Kidney (tissue), 14 donors: ENCODE data around the gene DDX23. TPM values are rescaled to one million over a fixed set of nuclear protein-coding genes. Genes with fewer than 3 reads are reported as not detected.

Experiments
- DNase-seq, 5 donors: peaks; one replicate each; pipeline ENCODE4 v3.0.0-alpha.2; 2013 to 2020
- FAIRE-seq: peaks from 2 replicates; lab custom pipeline; 2012; peaks lifted over from hg19 to GRCh38; lab: Jason Lieb, UNC
- H3K27ac ChIP-seq, 2 donors: one replicate each; pipeline ENCODE4 v1.7.0; 2013; ENCODE audit warnings: low read depth in 2 of 2, low read length in 2 of 2, inconsistent platforms in 1 of 2
- H3K27me3 ChIP-seq: one replicate; pipeline ENCODE4 v1.7.1; 2013; ENCODE audit warnings: low read length, inconsistent platforms; ENCODE audit not compliant: control insufficient read depth, insufficient read depth
- H3K36me3 ChIP-seq, 3 donors: one replicate each; pipeline versions ENCODE4 v1.7.0 to v1.7.1; 2013; ENCODE audit warnings: low read length in 3 of 3, control low read depth in 1 of 3, inconsistent platforms in 1 of 3; ENCODE audit not compliant: insufficient read depth in 3 of 3, control insufficient read depth in 2 of 3
- H3K4me1 ChIP-seq, 3 donors: one replicate each; pipeline versions ENCODE4 v1.7.0 to v1.7.1; 2013; ENCODE audit warnings: low read length in 3 of 3, inconsistent platforms in 1 of 3, low read depth in 1 of 3; ENCODE audit not compliant: control insufficient read depth in 2 of 3, insufficient read depth in 2 of 3
- H3K4me3 ChIP-seq, 3 donors: one replicate each; pipeline versions ENCODE4 v1.7.0 to v1.8.1; 2013; ENCODE audit warnings: low read length in 3 of 3, control low read depth in 1 of 3, inconsistent platforms in 1 of 3
- H3K9ac ChIP-seq, 3 donors: one replicate each; pipeline versions ENCODE4 v1.7.0 to v1.7.1; 2013; ENCODE audit warnings: low read length in 3 of 3, control low read depth in 1 of 3, inconsistent platforms in 1 of 3
- H3K9me3 ChIP-seq, 3 donors: one replicate each; pipeline versions ENCODE4 v1.7.0 to v1.7.1; 2013; ENCODE audit warnings: low read length in 3 of 3, control low read depth in 1 of 3, inconsistent platforms in 1 of 3; ENCODE audit not compliant: control insufficient read depth in 2 of 3, insufficient read depth in 1 of 3
- CTCF ChIP-seq: IDR thresholded peaks from 3 replicates; pipeline ENCODE4 v1.5.1; 2012; ENCODE audit warnings: mild to moderate bottlenecking, moderate library complexity, borderline replicate concordance; ENCODE audit not compliant: insufficient read depth; ENCODE audit errors: extremely low read depth
- intact Hi-C: fragments of 100-400 bp; cut with DNase I; formaldehyde crosslinking; loops from one replicate; pipeline ENCODE4 v1.11.1; 2022
- polyA plus RNA-seq: library from polyadenylated mRNA; stranded (reverse); fragments of 350-450 nt; fragmentation: Illumina TruSeq; extraction: RNeasy Lipid Tissue Mini Kit (QIAGEN cat#74804); gene quantifications from one replicate; pipeline ENCODE4 v1.2.3, GENCODE V29; 2014; ENCODE audit warnings: low read depth, low replicate concordance; ENCODE audit not compliant: insufficient read depth
- total RNA-seq: library from RNA; stranded (reverse); fragmentation: NEBNext Ultra II Directional; extraction: Animal tissue kit (Norgen Biotek cat#: 25700); gene quantifications from one replicate; pipeline ENCODE4 v1.2.1, GENCODE V29; 2021
- donor health status: control.
- donor health status: control.
- donor health status: control.
- donor health status: control.
- donor health status: control.
- donor health status: DM: yes; HTN: yes; CAD: no.
- donor health status: Normal renal cell carcinoma (clear cell type).

DDX23 gene
- total and polyA plus RNA-seq, 2 donors from 2014 or later: 31.9 to 65.5 TPM

- H3K9ac ChIP-seq: no peak overlapping the region
- H3K9me3 ChIP-seq: no peaks in the 10 kb centered on the region
- no peaks in the 10 kb centered on the region for H3K36me3 ChIP-seq
- H3K27me3 ChIP-seq: no peaks in the 10 kb centered on the region
- no peak overlapping the region for H3K4me3 ChIP-seq
- FAIRE-seq: no peak
- TF ChIP-seq CTCF: no peak
- H3K4me1 ChIP-seq: peaks cover 0 to 11% (median 7%) of the 10 kb centered on the region in 3 donors
- no peak overlapping the region for H3K27ac ChIP-seq
- no peak for DNase-seq
- intact Hi-C loops: no loop called here
These were observed 16.5 kb upstream of the DDX23 start for GRCh38 chr12:48868451-48868850.

- Histone ChIP-seq H3K36me3 (no peaks in the 10 kb centered on the region), H3K9me3 (no peaks in the 10 kb centered on the region), H3K4me1 (peaks cover 0 to 11% (median 7%) of the 10 kb centered on the region in 3 donors), H3K27me3 (no peaks in the 10 kb centered on the region), H3K4me3 (peak overlapping the region; percentile 54 to 86 (median 82)), H3K27ac (no peak overlapping the region), H3K9ac (peak overlapping the region in 2 of 3 donors; percentile 28 to 41)
- no peak for DNase-seq
- intact Hi-C loops: no loop called here
- TF ChIP-seq CTCF: no peak
- FAIRE-seq: no peak
These were observed 14.2 kb upstream of the DDX23 start for GRCh38 chr12:48866052-48866711.

GRCh38 chr12:48865281-48866051 is 13.5 kb upstream of the DDX23 start, which contains the start of gene RND1:
Gene RND1, minus strand, starts transcription at chr12:48865870. Its CDS starts 103 bp downstream, at chr12:48865767.
- Histone ChIP-seq H3K36me3 (no peaks in the 10 kb centered on the region), H3K27ac (no peak within 1 kb of the TSS), H3K9me3 (no peaks in the 10 kb centered on the region), H3K9ac (peak within 1 kb of the TSS; percentile 50 to 73 (median 59)), H3K27me3 (no peaks in the 10 kb centered on the region), H3K4me1 (peaks cover 0 to 11% (median 7%) of the 10 kb centered on the region in 3 donors), H3K4me3 (peak within 1 kb of the TSS; percentile 76 to 86 (median 82))
- peak; percentile 96 for FAIRE-seq
- TF ChIP-seq CTCF: peak; percentile 15
- peak; percentile 93 to 97 (median 95) for DNase-seq
- intact Hi-C loops: no loop called here
